Naive thymus-derived CD4-positive, alpha-beta T cell (primary cell): ENCODE measurements around the gene ARRDC3. TPM values are rescaled to one million over a fixed set of nuclear protein-coding genes. Genes with fewer than 3 reads are reported as not detected.
"Not testable (repeated sequence)": the region's sequence is repeated elsewhere in the genome, so short reads cannot be mapped to it uniquely, and the experiment has no call there.

ENCODE experiments used
- ATAC-seq: fragments of 150-1000 bp; cut with Tn5 transposase; 2 replicates; pipeline ENCODE4 v1.10.0; 2021; ENCODE audit warnings: mild to moderate bottlenecking, moderate library complexity
- CTCF ChIA-PET: fragments of 350-600 bp; sonication (Branson Sonifier 250); formaldehyde crosslinking; loops from one replicate; lab custom pipeline; 2021; ENCODE audit warnings: antibody characterized with exemption; lab: Charles Lee
- POLR2A ChIA-PET: fragments of 350-600 bp; sonication (Branson Sonifier 250); formaldehyde crosslinking; loops from one replicate; lab custom pipeline; 2021; ENCODE audit warnings: antibody characterized with exemption, inconsistent platforms; lab: Charles Lee
- DNase-seq, 9 donors: peaks; one replicate each; pipeline versions ENCODE4 v3.0.0 to v3.0.0-alpha.2; 2020 to 2022; ENCODE audit warnings: mixed read lengths in 1 of 9
- H3K27ac ChIP-seq: one replicate; pipeline ENCODE4 v1.7.0; 2013; ENCODE audit warnings: mild to moderate bottlenecking, low read depth, low read length, moderate library complexity
- H3K27me3 ChIP-seq, 2 donors: one replicate each; pipeline ENCODE4 v1.7.0; 2013; ENCODE audit warnings: low read length in 2 of 2, mild to moderate bottlenecking in 2 of 2, moderate library complexity in 2 of 2; ENCODE audit not compliant: control insufficient read depth in 2 of 2, insufficient read depth in 2 of 2
- H3K36me3 ChIP-seq, 3 experiments: 1 replicate in 2 of 3; 2 replicates in 1 of 3; pipeline ENCODE4 v1.7.0; 2013; ENCODE audit warnings: low read length in 3 of 3, mild to moderate bottlenecking in 3 of 3, moderate library complexity in 1 of 3; ENCODE audit not compliant: insufficient read depth in 3 of 3, control insufficient read depth in 2 of 3
- H3K4me1 ChIP-seq, 2 donors: one replicate each; pipeline ENCODE4 v1.7.0; 2013; ENCODE audit warnings: low read length in 2 of 2, mild to moderate bottlenecking in 2 of 2, moderate library complexity in 1 of 2; ENCODE audit not compliant: control insufficient read depth in 2 of 2, insufficient read depth in 2 of 2
- H3K4me3 ChIP-seq: 2 replicates; pipeline ENCODE4 v1.7.0; 2013; ENCODE audit warnings: mild to moderate bottlenecking, low read length
- H3K9me3 ChIP-seq, 3 experiments: 1 replicate in 2 of 3; 2 replicates in 1 of 3; pipeline ENCODE4 v1.7.0; 2013; ENCODE audit warnings: low read length in 3 of 3; ENCODE audit not compliant: control insufficient read depth in 2 of 3
- H3K27ac Mint-ChIP-seq, 9 donors: one replicate each; pipeline ENCODE4 v1.8.0; 2020 to 2022; ENCODE audit warnings: mixed read lengths in 9 of 9, mild to moderate bottlenecking in 8 of 9, moderate library complexity in 5 of 9, inconsistent platforms in 2 of 9
- H3K27me3 Mint-ChIP-seq, 5 donors: one replicate each; pipeline ENCODE4 v1.8.0; 2021 to 2022; ENCODE audit warnings: mixed read lengths in 5 of 5, mild to moderate bottlenecking in 1 of 5
- H3K36me3 Mint-ChIP-seq, 5 donors: one replicate each; pipeline ENCODE4 v1.8.0; 2020 to 2022; ENCODE audit warnings: mixed read lengths in 5 of 5, mild to moderate bottlenecking in 3 of 5, inconsistent platforms in 1 of 5
- H3K4me1 Mint-ChIP-seq, 7 donors: one replicate each; pipeline ENCODE4 v1.8.0; 2020 to 2022; ENCODE audit warnings: mixed read lengths in 7 of 7, mild to moderate bottlenecking in 3 of 7, inconsistent platforms in 1 of 7
- H3K4me3 Mint-ChIP-seq, 10 donors: one replicate each; pipeline ENCODE4 v1.8.0; 2020 to 2022; ENCODE audit warnings: mild to moderate bottlenecking in 10 of 10, mixed read lengths in 10 of 10, moderate library complexity in 6 of 10, inconsistent platforms in 2 of 10
- H3K9me3 Mint-ChIP-seq, 11 donors: one replicate each; pipeline ENCODE4 v1.8.0; 2020 to 2022; ENCODE audit warnings: mixed read lengths in 11 of 11, mild to moderate bottlenecking in 4 of 11, inconsistent platforms in 1 of 11, moderate library complexity in 1 of 11
- intact Hi-C, 2 donors: fragments of 100-400 bp; cut with micrococcal nuclease; formaldehyde crosslinking; loops; one replicate each; pipeline ENCODE4 v1.15.1; 2023
- polyA plus RNA-seq, 2 donors: library from polyadenylated mRNA; unstranded; fragments of 300-500 nt; fragmentation: Illumina TruSeq; gene quantifications; one replicate each; pipeline ENCODE4 v1.2.3, GENCODE V29; 2021
- total RNA-seq, 6 experiments: library from RNA in 5 of 6; stranded (reverse) in 5 of 6; gene quantifications; 1 replicate in 5 of 6; 2 replicates in 1 of 6; pipeline ENCODE4 v1.2.3 and lab custom pipeline; 2021 to 2026

Gene ARRDC3
- total and polyA plus RNA-seq, 7 experiments from 2014 or later, result 29.8 to 256 (median 168) TPM

DNA sequence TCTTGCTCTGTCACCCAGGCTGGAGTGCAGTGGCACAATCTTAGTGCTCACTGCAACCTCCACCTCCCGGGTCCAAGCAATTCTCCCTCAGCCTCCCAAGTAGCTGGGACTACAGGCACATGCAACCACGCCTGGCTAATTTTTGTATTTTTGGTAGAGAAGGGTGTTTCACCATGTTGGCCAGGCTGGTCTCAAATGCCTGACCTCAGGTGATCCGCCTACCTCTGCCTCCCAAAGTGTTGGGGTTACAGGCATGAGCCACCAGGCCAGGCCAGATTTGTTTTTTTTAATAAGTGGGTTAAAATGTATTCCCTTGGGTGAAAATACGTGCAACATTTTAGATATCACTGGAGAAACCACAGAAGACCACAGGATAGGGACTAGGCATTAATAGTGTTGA lies 60.1 kb downstream of the ARRDC3 start:
- CTCF ChIA-PET, result interaction anchor here (0.6 to 1.6 kb wide), 2 partner anchors 62 to 88 kb away, joined by 5 read pairs; no protein-coding TSS in a partner anchor
- H3K4me3 ChIP-seq, H3K4me1 Mint-ChIP-seq, H3K36me3 ChIP-seq, H3K9me3 ChIP-seq, H3K27me3 ChIP-seq, H3K4me1 ChIP-seq, H3K27ac ChIP-seq, DNase-seq, H3K27me3 Mint-ChIP-seq, H3K4me3 Mint-ChIP-seq, ATAC-seq, POLR2A ChIA-PET, H3K36me3 Mint-ChIP-seq, intact Hi-C loops, H3K9me3 Mint-ChIP-seq, H3K27ac Mint-ChIP-seq: not testable (repeated sequence)

GRCh38 chr5:91319667-91320066 lies 63.5 kb downstream of the ARRDC3 start:
- Histone ChIP-seq H3K9me3 (no peaks in the 10 kb centered on the region), H3K27ac (no peak overlapping the region), H3K27me3 (no peaks in the 10 kb centered on the region), H3K4me3 (no peak overlapping the region), H3K36me3 (no peaks in the 10 kb centered on the region), H3K4me1 (peaks cover 0 to under 1% of the 10 kb centered on the region in 2 donors)
- DNase-seq (no peak), ATAC-seq (no peak)
- no peaks in the 10 kb centered on the region for H3K9me3 Mint-ChIP-seq
- no peaks in the 10 kb centered on the region for H3K36me3 Mint-ChIP-seq
- H3K4me3 Mint-ChIP-seq, result no peak overlapping the region
- H3K4me1 Mint-ChIP-seq, result peaks cover 0 to 17% (median 7%) of the 10 kb centered on the region in 7 donors
- ChIA-PET POLR2A (interaction anchor here (0.6 to 1.2 kb wide), 2 partner anchors 64 to 65 kb away, joined by 3 read pairs; partner anchors contain the start of gene ARRDC3), CTCF (no interaction called here)
- H3K27ac Mint-ChIP-seq, result no peak overlapping the region
- intact Hi-C loops, result no loop called here
- H3K27me3 Mint-ChIP-seq, result no peaks in the 10 kb centered on the region

DNA sequence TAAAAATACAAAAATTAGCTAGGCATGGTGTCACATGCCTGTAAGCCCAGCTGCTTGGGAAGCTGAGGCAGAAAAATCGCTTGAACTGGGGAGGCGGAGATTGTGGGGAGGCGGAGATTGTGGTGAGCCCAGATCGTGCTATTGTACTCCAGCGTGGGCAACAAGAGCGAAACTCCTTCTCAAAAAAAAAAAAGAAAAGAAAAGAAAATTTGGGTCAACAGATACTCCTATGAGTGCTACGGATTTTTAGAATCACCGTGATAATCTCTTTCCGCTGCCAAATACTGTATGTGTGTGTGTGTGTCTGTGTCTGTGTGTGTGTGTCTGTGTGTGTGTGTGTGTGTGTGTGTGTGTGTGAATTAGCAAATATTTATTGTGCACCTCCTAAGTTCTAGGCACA lies 64.4 kb downstream of the ARRDC3 start:
- peaks cover 0 to 27% (median 16%) of the 10 kb centered on the region in 7 donors for H3K4me1 Mint-ChIP-seq
- Histone ChIP-seq H3K27ac (no peak overlapping the region), H3K4me1 (peaks cover 5 to 10% of the 10 kb centered on the region in 2 donors), H3K36me3 (no peaks in the 10 kb centered on the region), H3K27me3 (no peaks in the 10 kb centered on the region), H3K9me3 (no peaks in the 10 kb centered on the region), H3K4me3 (no peak overlapping the region)
- POLR2A ChIA-PET, result interaction anchor here (9.1 kb wide), 1 partner anchor 62 kb away, joined by 122 read pairs; no protein-coding TSS in a partner anchor
- peak overlapping the region in 2 of 9 donors; percentile 13 to 63 for H3K27ac Mint-ChIP-seq
- intact Hi-C loops, result no loop called here
- CTCF ChIA-PET, result interaction anchor here (0.6 kb wide), 1 partner anchor 15 kb away, joined by 3 read pairs; no protein-coding TSS in a partner anchor
- no peak for DNase-seq
- peak overlapping the region in 2 of 10 donors; percentile 14 to 66 for H3K4me3 Mint-ChIP-seq
- H3K27me3 Mint-ChIP-seq, result no peaks in the 10 kb centered on the region
- no peaks in the 10 kb centered on the region for H3K36me3 Mint-ChIP-seq
- no peaks in the 10 kb centered on the region for H3K9me3 Mint-ChIP-seq
- no peak for ATAC-seq
